ENCODE measurements around the gene ZFAND3. TPM values are rescaled to one million over a fixed set of nuclear protein-coding genes. Genes with fewer than 3 reads are reported as not detected.
A peak's percentile ranks its signal among the peaks of the same experiment; 100 is the strongest.

ZFAND3 gene
- total RNA-seq, 1 experiment from 2014 or later: 22.2 TPM

GRCh38 chr6:37889051-37889450 lies 69.5 kb downstream of the ZFAND3 start:
- no peaks in the 10 kb centered on the region for H3K27me3 ChIP-seq (ENCODE audit: low read length)
- POLR2A ChIA-PET (ENCODE audit: unreplicated experiment): no interaction called here
- CTCF ChIA-PET: no interaction called here
- no peaks in the 10 kb centered on the region for H3K36me3 ChIP-seq (ENCODE audit: low read depth, low read length)
- intact Hi-C loops (cut with micrococcal nuclease): no loop called here
- H3K4me1 ChIP-seq (ENCODE audit: insufficient read depth, low read length): peaks cover 9% of the 10 kb centered on the region; the same call in 1 of the 2 replicates
- no peaks in the 10 kb centered on the region for H3F3A ChIP-seq (ENCODE audit: low read length, unreplicated experiment)
- no peak for DNase-seq
- H3K27ac ChIP-seq (ENCODE audit: low read length): no peak overlapping the region; the same call in 1 of the 2 replicates
- H3K79me2 ChIP-seq (ENCODE audit: low read length): peaks cover 72% of the 10 kb centered on the region
- ATAC-seq: peak; percentile 45
- BruUV-seq (replicated peaks): no TSS peak
- no peak overlapping the region for H3K9ac ChIP-seq (ENCODE audit: low read length)
- TF ChIP-seq EZH2 (IDR thresholded peaks at IDR 0.05; ENCODE audit: low read length, unreplicated experiment): no peak
- no peak for TF ChIP-seq CTCF (conservative IDR thresholded peaks at IDR 0.05; ENCODE audit: low read depth, low read length)
- TF ChIP-seq EZH2phosphoT487 (IDR thresholded peaks at IDR 0.05; ENCODE audit: borderline replicate concordance, low read length): no peak
- no peaks in the 10 kb centered on the region for H3K9me2 ChIP-seq (replicated peaks; ENCODE audit: low read length)
- H3K9me3 ChIP-seq (ENCODE audit: low read length): no peaks in the 10 kb centered on the region
- no peak overlapping the region for H3K4me2 ChIP-seq (ENCODE audit: low read length)
- H4K20me1 ChIP-seq (ENCODE audit: low read length): peaks cover 23% of the 10 kb centered on the region; the same call in 1 of the 2 replicates
- H3K4me3 ChIP-seq (ENCODE audit: low read length): no peak overlapping the region
- no peak overlapping the region for H2AFZ ChIP-seq (ENCODE audit: low read length)

GRCh38 chr6:37889486-37889885 lies 70.0 kb downstream of the ZFAND3 start:
- no peaks in the 10 kb centered on the region for H3K27me3 ChIP-seq (ENCODE audit: low read length)
- no peak overlapping the region for H3K4me3 ChIP-seq (ENCODE audit: low read length)
- no peak for DNase-seq
- CTCF ChIA-PET: no interaction called here
- H3K79me2 ChIP-seq (ENCODE audit: low read length): peaks cover 72% of the 10 kb centered on the region
- no peaks in the 10 kb centered on the region for H3F3A ChIP-seq (ENCODE audit: low read length, unreplicated experiment)
- H3K9me2 ChIP-seq (replicated peaks; ENCODE audit: low read length): no peaks in the 10 kb centered on the region
- H3K4me2 ChIP-seq (ENCODE audit: low read length): no peak overlapping the region
- intact Hi-C loops (cut with micrococcal nuclease): no loop called here
- H4K20me1 ChIP-seq (ENCODE audit: low read length): peaks cover 23% of the 10 kb centered on the region; the same call in 1 of the 2 replicates
- H3K4me1 ChIP-seq (ENCODE audit: insufficient read depth, low read length): peaks cover 9% of the 10 kb centered on the region; the same call in 1 of the 2 replicates
- no peak overlapping the region for H2AFZ ChIP-seq (ENCODE audit: low read length)
- TF ChIP-seq EZH2 (IDR thresholded peaks at IDR 0.05; ENCODE audit: low read length, unreplicated experiment): no peak
- no peak for TF ChIP-seq EZH2phosphoT487 (IDR thresholded peaks at IDR 0.05; ENCODE audit: borderline replicate concordance, low read length)
- TF ChIP-seq CTCF (conservative IDR thresholded peaks at IDR 0.05; ENCODE audit: low read depth, low read length): no peak
- no peak overlapping the region for H3K27ac ChIP-seq (ENCODE audit: low read length)
- no peaks in the 10 kb centered on the region for H3K36me3 ChIP-seq (ENCODE audit: low read depth, low read length)
- H3K9ac ChIP-seq (ENCODE audit: low read length): no peak overlapping the region
- no peak for ATAC-seq
- no peaks in the 10 kb centered on the region for H3K9me3 ChIP-seq (ENCODE audit: low read length)
- no TSS peak for BruUV-seq (replicated peaks)
- POLR2A ChIA-PET (ENCODE audit: unreplicated experiment): no interaction called here

GRCh38 chr6:37891072-37891471 lies 71.5 kb downstream of the ZFAND3 start:
- H4K20me1 ChIP-seq (ENCODE audit: low read length): peaks cover 30% of the 10 kb centered on the region; the same call in 1 of the 2 replicates
- CTCF ChIA-PET: no interaction called here
- no peaks in the 10 kb centered on the region for H3F3A ChIP-seq (ENCODE audit: low read length, unreplicated experiment)

More at GRCh38 chr6:37891072-37891471, 71.5 kb downstream of the ZFAND3 start:
- H2AFZ ChIP-seq (ENCODE audit: low read length): no peak overlapping the region
- no peak overlapping the region for H3K4me3 ChIP-seq (ENCODE audit: low read length)
- H3K4me2 ChIP-seq (ENCODE audit: low read length): no peak overlapping the region
- H3K9me2 ChIP-seq (replicated peaks; ENCODE audit: low read length): no peaks in the 10 kb centered on the region
- H3K36me3 ChIP-seq (ENCODE audit: low read depth, low read length): no peaks in the 10 kb centered on the region
- intact Hi-C loops (cut with micrococcal nuclease): no loop called here
- no peaks in the 10 kb centered on the region for H3K27me3 ChIP-seq (ENCODE audit: low read length)
- peaks cover 15% of the 10 kb centered on the region for H3K4me1 ChIP-seq (ENCODE audit: insufficient read depth, low read length)
- POLR2A ChIA-PET (ENCODE audit: unreplicated experiment): no interaction called here
- H3K9me3 ChIP-seq (ENCODE audit: low read length): no peaks in the 10 kb centered on the region
- BruUV-seq (replicated peaks): no TSS peak
- no peak for TF ChIP-seq EZH2phosphoT487 (IDR thresholded peaks at IDR 0.05; ENCODE audit: borderline replicate concordance, low read length)
- TF ChIP-seq CTCF (conservative IDR thresholded peaks at IDR 0.05; ENCODE audit: low read depth, low read length): no peak
- no peak for TF ChIP-seq EZH2 (IDR thresholded peaks at IDR 0.05; ENCODE audit: low read length, unreplicated experiment)
- no peak overlapping the region for H3K27ac ChIP-seq (ENCODE audit: low read length)
- peaks cover 79% of the 10 kb centered on the region for H3K79me2 ChIP-seq (ENCODE audit: low read length)
- H3K9ac ChIP-seq (ENCODE audit: low read length): no peak overlapping the region
- no peak for ATAC-seq
- no peak for DNase-seq

All from PC-3 (cell line).